HepG2 (cell line): Measurements from ENCODE around the gene ZC3H15. TPM values are rescaled to one million over a fixed set of nuclear protein-coding genes. Genes with fewer than 3 reads are reported as not detected.

Source experiments
- ATAC-seq: fragments of 200-7000 bp; cut with Tn5 transposase; 3 replicates; pipeline ENCODE4 v1.9.1; 2020; ENCODE audit warnings: mild to moderate bottlenecking, moderate library complexity
- BruUV-seq: library from RNA; stranded (reverse); fragments of 400-500 nt; replicated peaks from 2 replicates; lab custom pipeline; 2021; lab: Mats Ljungman, UMichigan
- CTCF ChIA-PET: fragments of 300-600 bp; formaldehyde crosslinking; extraction: SDS; loops from one replicate; lab custom pipeline; 2021; ENCODE audit warnings: low total read pairs, inconsistent platforms, low intra/inter-chr PET ratio; lab: Yijun Ruan, JAX
- POLR2A ChIA-PET: fragments of 350-600 bp; sonication (Branson Sonifier 250); formaldehyde crosslinking; loops from one replicate; lab custom pipeline; 2020; ENCODE audit warnings: antibody characterized with exemption, inconsistent platforms; lab: Yijun Ruan, JAX
- DNase-seq: peaks from one replicate; pipeline ENCODE4 v3.0.0-alpha.2; 2015; ENCODE audit warnings: low spot score
- FAIRE-seq: peaks from 3 replicates; lab custom pipeline; 2011; peaks lifted over from hg19 to GRCh38; lab: Jason Lieb, UNC
- H2AFZ ChIP-seq: one replicate; pipeline ENCODE4 v1.6.1; 2011; ENCODE audit warnings: low read length, inconsistent platforms
- H3K27ac ChIP-seq: fragments of 300-600 bp; 3 replicates; pipeline ENCODE4 v1.8.0; 2011; ENCODE audit warnings: mixed run types, mild to moderate bottlenecking, mixed read lengths, low read length, inconsistent platforms; ENCODE audit not compliant: insufficient read depth; ENCODE audit errors: extremely low read length
- H3K27me3 ChIP-seq, 2 experiments: fragments of 200-600 bp in 1 of 2; 2 replicates in 1 of 2; 3 replicates in 1 of 2; pipeline versions ENCODE4 v1.6.0 to v1.8.0; 2011; ENCODE audit warnings: low read length in 2 of 2, mild to moderate bottlenecking in 2 of 2, moderate library complexity in 2 of 2, inconsistent platforms in 1 of 2; ENCODE audit not compliant: insufficient read depth in 2 of 2, control insufficient read depth in 1 of 2
- H3K36me3 ChIP-seq, 2 experiments: fragments of 200-600 bp in 1 of 2; replicated peaks in 1 of 2; 2 replicates in 1 of 2; 3 replicates in 1 of 2; pipeline versions ENCODE4 v1.5.1 to v1.8.0; 2011; ENCODE audit warnings: low read length in 2 of 2, inconsistent platforms in 1 of 2; ENCODE audit not compliant: insufficient read depth in 2 of 2, control insufficient read depth in 1 of 2
- H3K4me1 ChIP-seq: 2 replicates; pipeline ENCODE4 v1.5.1; 2012; ENCODE audit warnings: low read length, inconsistent platforms; ENCODE audit not compliant: insufficient read depth
- H3K4me2 ChIP-seq: 2 replicates; pipeline ENCODE4 v1.6.0; 2011; ENCODE audit warnings: low read depth, low read length, inconsistent platforms
- H3K4me3 ChIP-seq, 3 experiments: fragments of 200-600 bp in 1 of 3; sonication (generic), shearing (Covaris generic) in 1 of 3; replicated peaks in 1 of 3; 2 replicates each; pipeline ENCODE4 v1.5.1; 2011 to 2016; ENCODE audit warnings: low read length in 3 of 3, inconsistent platforms in 2 of 3, low read depth in 2 of 3, mild to moderate bottlenecking in 2 of 3, control low read depth in 1 of 3, mixed read lengths in 1 of 3; ENCODE audit not compliant: insufficient read depth in 1 of 3
- H3K79me2 ChIP-seq: one replicate; pipeline ENCODE4 v1.6.1; 2011; ENCODE audit warnings: low read length, inconsistent platforms; ENCODE audit not compliant: insufficient read depth
- H3K9ac ChIP-seq: 2 replicates; pipeline ENCODE4 v1.6.0; 2011; ENCODE audit warnings: mild to moderate bottlenecking, low read depth, low read length, inconsistent platforms; ENCODE audit not compliant: insufficient read depth
- H3K9me3 ChIP-seq: 2 replicates; pipeline ENCODE4 v1.5.1; 2012; ENCODE audit warnings: mild to moderate bottlenecking, low read length
- H4K20me1 ChIP-seq: 2 replicates; pipeline ENCODE4 v1.6.0; 2011; ENCODE audit warnings: inconsistent platforms, mild to moderate bottlenecking, low read length, moderate library complexity; ENCODE audit not compliant: insufficient read depth
- HNF4A ChIP-seq: sonication (generic); formaldehyde crosslinking; IDR thresholded peaks from 2 replicates; pipeline ENCODE4 v1.4.0; 2020; ENCODE audit warnings: missing genetic modification reagents
- HOXD1 ChIP-seq: sonication (generic); formaldehyde crosslinking; IDR thresholded peaks from 2 replicates; pipeline ENCODE4 v1.5.0; 2020; ENCODE audit warnings: missing genetic modification reagents
- LBX2 ChIP-seq: sonication (generic); formaldehyde crosslinking; IDR thresholded peaks from 2 replicates; pipeline ENCODE4 v1.5.0; 2020; ENCODE audit warnings: missing genetic modification reagents, mild to moderate bottlenecking, borderline replicate concordance
- MXD3 ChIP-seq: IDR thresholded peaks from 2 replicates; pipeline ENCODE4 v1.6.1; 2016; ENCODE audit warnings: mild to moderate bottlenecking, missing biosample characterization, missing genetic modification reagents
- RBM39 ChIP-seq: fragments of 200-400 bp; formaldehyde crosslinking; IDR thresholded peaks from one replicate; pipeline ENCODE4 v1.6.1; 2018; ENCODE audit warnings: antibody characterized with exemption, mild to moderate bottlenecking, low read depth, low read length; ENCODE audit not compliant: poor library complexity, severe bottlenecking
- ZNF280B ChIP-seq: sonication (generic); formaldehyde crosslinking; IDR thresholded peaks from 2 replicates; pipeline ENCODE4 v1.5.0; 2020; ENCODE audit warnings: missing genetic modification reagents, mild to moderate bottlenecking, borderline replicate concordance
- ZNF343 ChIP-seq: sonication (generic); formaldehyde crosslinking; IDR thresholded peaks from 2 replicates; pipeline ENCODE4 v1.4.0; 2020; ENCODE audit warnings: mild to moderate bottlenecking, missing genetic modification reagents
- ZNF766 ChIP-seq: sonication (generic); formaldehyde crosslinking; IDR thresholded peaks from 2 replicates; pipeline ENCODE4 v1.5.0; 2020; ENCODE audit warnings: missing genetic modification reagents, borderline replicate concordance
- WGBS: methylation state at CpG from one replicate; pipeline ENCODE4 v1.1.6; 2017; ENCODE audit warnings: low lambda C conversion rate; 5-methylcytosine and 5-hydroxymethylcytosine counted together
- in situ Hi-C: cut with HindIII; loops from 2 replicates; pipeline ENCODE4 v1.10.0; 2017; ENCODE audit warnings: low pct_unique_long_range_greater_than_20kb; ENCODE audit not compliant: extremely low pct_ligation_motif_present
- intact Hi-C: fragments of 100-400 bp; cut with micrococcal nuclease; formaldehyde crosslinking; loops from one replicate; pipeline ENCODE4 v1.10.0; 2022; ENCODE audit not compliant: unreplicated experiment
- polyA plus RNA-seq, 8 experiments: library from polyadenylated mRNA; depleted of rRNA in 3 of 8; stranded (reverse) in 7 of 8; unstranded in 1 of 8; fragments of >200 nt; fragmentation: Illumina TruSeq in 4 of 8; extraction: Trizol in 4 of 8; gene quantifications; 2 replicates each; pipeline versions ENCODE4 v1.2.1 to v1.2.3, GENCODE V29; 2011 to 2016; ENCODE audit warnings: low read depth in 4 of 8, missing spikeins in 1 of 8, mixed read lengths in 1 of 8; ENCODE audit not compliant: insufficient read depth in 1 of 8
- total RNA-seq, 5 experiments: library from RNA; depleted of rRNA; stranded (reverse); fragments of >200 nt; fragmentation: Illumina TruSeq; extraction: Trizol; gene quantifications; 2 replicates each; pipeline ENCODE4 v1.2.3, GENCODE V29; 2016; ENCODE audit warnings: low read depth in 1 of 5

Gene ZC3H15
- total and polyA plus RNA-seq, 2 of the 13 experiments (the other 11 are each of a cell fraction or from before 2014, with no cell fraction given), result 84.6 to 168 TPM

- H4K20me1 ChIP-seq, result no peaks in the 10 kb centered on the region
- FAIRE-seq (no peak), DNase-seq (no peak)
- no peaks in the 10 kb centered on the region for H3K9me3 ChIP-seq
- H3K4me2 ChIP-seq, result no peak overlapping the region
- no TSS peak for BruUV-seq
- no peaks in the 10 kb centered on the region for H3K79me2 ChIP-seq
- TF ChIP-seq ZNF280B, result no peak
- no peak for TF ChIP-seq LBX2 (CRISPR knock-in tag)
- no peak for TF ChIP-seq ZNF766
- TF ChIP-seq ZNF343 (CRISPR knock-in tag), result no peak
- no peak for TF ChIP-seq RBM39
- TF ChIP-seq HOXD1 (CRISPR knock-in tag), result no peak
- no peak for TF ChIP-seq MXD3
- TF ChIP-seq HNF4A (CRISPR knock-in tag), result no peak
- TF ChIP-seq, all 625 proteins: peak for 0
- ChIA-PET CTCF (no interaction called here), POLR2A (interaction anchor here (1.9 kb wide), 1 partner anchor 72 kb away, joined by 6 read pairs; the partner anchor contains the start of gene ITGAV)
- ATAC-seq, result no peak
- intact Hi-C loops, result no loop called here
- WGBS, result 92% methylated on average over 4 of the region's 4 CpGs
- H3K36me3 ChIP-seq, result peaks cover 1 to 4% of the 10 kb centered on the region in 2 experiments; a peak in 4 of 5 replicates
- no peaks in the 10 kb centered on the region for H3K4me1 ChIP-seq
- no peak overlapping the region for H2AFZ ChIP-seq
- H3K27me3 ChIP-seq, result no peaks in the 10 kb centered on the region
- H3K4me3 ChIP-seq, result no peak overlapping the region
- H3K27ac ChIP-seq, result no peak overlapping the region
- no peak overlapping the region for H3K9ac ChIP-seq
- in situ Hi-C loops, result no loop called here
These were observed 32.2 kb downstream of the ZC3H15 start for GRCh38 chr2:186518291-186518690.
